NB4 (cell line): ENCODE measurements around the gene TFF1.

Source experiments
- MYC ChIP-seq: IDR thresholded peaks from 2 replicates; pipeline ENCODE4 v1.6.1; 2011; ENCODE audit warnings: low read depth, low read length
- POLR2A ChIP-seq: IDR thresholded peaks from 2 replicates; pipeline ENCODE4 v1.6.1; 2011; ENCODE audit warnings: mild to moderate bottlenecking; ENCODE audit not compliant: insufficient read length; ENCODE audit errors: extremely low read depth
- TF ChIP-seq, protein P1 (sequence below): IDR thresholded peaks from one replicate; pipeline ENCODE4 v1.5.1; 2012; ENCODE audit warnings: low read depth, low read length
- TF ChIP-seq, protein P2 (sequence below): IDR thresholded peaks from 2 replicates; pipeline ENCODE4 v1.6.1; 2011; ENCODE audit warnings: low read depth, low read length

DNA sequence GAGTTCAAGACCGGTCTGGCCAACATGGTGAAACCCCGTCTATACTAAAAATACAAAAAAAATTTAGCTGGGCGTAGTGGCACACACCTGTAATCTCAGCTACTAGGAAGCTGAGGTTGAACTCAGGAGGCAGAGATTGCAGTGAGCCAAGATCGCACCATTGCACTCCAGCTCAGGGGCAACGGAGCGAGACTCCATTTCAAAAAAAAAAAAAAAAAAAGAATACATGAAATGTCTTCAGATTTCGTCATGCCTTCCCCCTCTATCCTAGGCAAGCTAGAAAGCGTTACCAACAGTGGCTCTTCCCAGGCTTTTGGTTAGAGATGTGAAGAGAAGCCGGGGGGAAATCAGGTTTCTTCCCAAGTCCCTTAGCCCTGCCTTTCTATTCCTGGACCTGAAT is 3.6 kb downstream of the TFF1 start:
- TF ChIP-seq, protein P1, sequence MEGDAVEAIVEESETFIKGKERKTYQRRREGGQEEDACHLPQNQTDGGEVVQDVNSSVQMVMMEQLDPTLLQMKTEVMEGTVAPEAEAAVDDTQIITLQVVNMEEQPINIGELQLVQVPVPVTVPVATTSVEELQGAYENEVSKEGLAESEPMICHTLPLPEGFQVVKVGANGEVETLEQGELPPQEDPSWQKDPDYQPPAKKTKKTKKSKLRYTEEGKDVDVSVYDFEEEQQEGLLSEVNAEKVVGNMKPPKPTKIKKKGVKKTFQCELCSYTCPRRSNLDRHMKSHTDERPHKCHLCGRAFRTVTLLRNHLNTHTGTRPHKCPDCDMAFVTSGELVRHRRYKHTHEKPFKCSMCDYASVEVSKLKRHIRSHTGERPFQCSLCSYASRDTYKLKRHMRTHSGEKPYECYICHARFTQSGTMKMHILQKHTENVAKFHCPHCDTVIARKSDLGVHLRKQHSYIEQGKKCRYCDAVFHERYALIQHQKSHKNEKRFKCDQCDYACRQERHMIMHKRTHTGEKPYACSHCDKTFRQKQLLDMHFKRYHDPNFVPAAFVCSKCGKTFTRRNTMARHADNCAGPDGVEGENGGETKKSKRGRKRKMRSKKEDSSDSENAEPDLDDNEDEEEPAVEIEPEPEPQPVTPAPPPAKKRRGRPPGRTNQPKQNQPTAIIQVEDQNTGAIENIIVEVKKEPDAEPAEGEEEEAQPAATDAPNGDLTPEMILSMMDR = no peak
- TF ChIP-seq, protein P2, sequence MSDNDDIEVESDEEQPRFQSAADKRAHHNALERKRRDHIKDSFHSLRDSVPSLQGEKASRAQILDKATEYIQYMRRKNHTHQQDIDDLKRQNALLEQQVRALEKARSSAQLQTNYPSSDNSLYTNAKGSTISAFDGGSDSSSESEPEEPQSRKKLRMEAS = no peak
- TF ChIP-seq POLR2A (no peak), MYC (no peak)
